Keratinocyte (primary cell): ENCODE results near the gene GPRIN2.

Experiments
- EZH2 ChIP-seq: IDR thresholded peaks from one replicate; pipeline ENCODE4 v1.6.1; 2012; ENCODE audit warnings: inconsistent platforms, mild to moderate bottlenecking, low read length, moderate library complexity
- TF ChIP-seq, protein P1 (sequence below), 3 experiments: IDR thresholded peaks in 1 of 3; conservative IDR thresholded peaks in 1 of 3; optimal IDR thresholded peaks in 1 of 3; 2 replicates in 2 of 3; 3 replicates in 1 of 3; pipeline versions ENCODE3 to v1.5.1; 2011; ENCODE audit warnings: low read length in 3 of 3, mild to moderate bottlenecking in 3 of 3, moderate library complexity in 2 of 3, control low read depth in 1 of 3, inconsistent platforms in 1 of 3; ENCODE audit not compliant: insufficient read depth in 2 of 3; ENCODE audit errors: extremely low read depth in 1 of 3

DNA sequence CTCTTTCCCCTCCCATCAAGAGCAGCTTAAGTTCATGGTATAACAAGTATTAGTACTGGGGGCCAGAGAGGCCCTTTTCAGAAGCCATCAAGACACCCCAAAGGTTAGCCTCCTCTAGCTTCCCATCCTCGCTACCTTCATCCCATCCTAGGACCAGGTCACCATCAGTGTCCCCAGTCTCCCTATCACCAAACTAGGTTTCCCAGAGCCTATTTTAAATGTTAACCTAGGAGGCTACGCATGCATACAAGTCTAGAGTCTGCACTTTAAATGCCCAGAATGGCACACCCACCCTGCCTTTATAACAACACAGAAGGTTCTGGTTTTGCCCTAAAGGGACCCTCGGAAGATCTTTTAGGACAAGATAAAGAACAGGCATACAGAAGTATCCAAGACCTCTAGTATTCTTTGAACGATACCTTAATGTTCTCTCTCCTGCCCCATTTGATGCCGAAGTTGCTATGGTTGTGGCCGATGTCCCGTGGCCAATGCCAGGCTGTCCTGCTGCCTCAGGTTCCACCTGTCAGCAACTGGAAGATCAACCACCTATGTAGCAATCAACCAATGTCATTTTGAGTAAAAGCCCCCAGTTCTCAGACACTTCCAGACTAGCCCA lies 2.2 kb downstream of the GPRIN2 start:
- TF ChIP-seq, protein P1, sequence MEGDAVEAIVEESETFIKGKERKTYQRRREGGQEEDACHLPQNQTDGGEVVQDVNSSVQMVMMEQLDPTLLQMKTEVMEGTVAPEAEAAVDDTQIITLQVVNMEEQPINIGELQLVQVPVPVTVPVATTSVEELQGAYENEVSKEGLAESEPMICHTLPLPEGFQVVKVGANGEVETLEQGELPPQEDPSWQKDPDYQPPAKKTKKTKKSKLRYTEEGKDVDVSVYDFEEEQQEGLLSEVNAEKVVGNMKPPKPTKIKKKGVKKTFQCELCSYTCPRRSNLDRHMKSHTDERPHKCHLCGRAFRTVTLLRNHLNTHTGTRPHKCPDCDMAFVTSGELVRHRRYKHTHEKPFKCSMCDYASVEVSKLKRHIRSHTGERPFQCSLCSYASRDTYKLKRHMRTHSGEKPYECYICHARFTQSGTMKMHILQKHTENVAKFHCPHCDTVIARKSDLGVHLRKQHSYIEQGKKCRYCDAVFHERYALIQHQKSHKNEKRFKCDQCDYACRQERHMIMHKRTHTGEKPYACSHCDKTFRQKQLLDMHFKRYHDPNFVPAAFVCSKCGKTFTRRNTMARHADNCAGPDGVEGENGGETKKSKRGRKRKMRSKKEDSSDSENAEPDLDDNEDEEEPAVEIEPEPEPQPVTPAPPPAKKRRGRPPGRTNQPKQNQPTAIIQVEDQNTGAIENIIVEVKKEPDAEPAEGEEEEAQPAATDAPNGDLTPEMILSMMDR (optimal IDR thresholded peaks at IDR 0.05 in 1 of 3, IDR thresholded peaks at IDR 0.05 in 1 of 3, conservative IDR thresholded peaks at IDR 0.05 in 1 of 3; ENCODE audit: extremely low read depth in 1 of 3, insufficient read depth in 2 of 3, low read length in 3 of 3) = no peak
- TF ChIP-seq EZH2 = peak; percentile 40
